Measurements from ENCODE around the gene PCBP3. TPM values are rescaled to one million over a fixed set of nuclear protein-coding genes. Genes with fewer than 3 reads are reported as not detected.

The PCBP3 gene
- total and polyA plus RNA-seq, 4 donors: 14.3 to 30.0 (median 22.5) TPM

DNA sequence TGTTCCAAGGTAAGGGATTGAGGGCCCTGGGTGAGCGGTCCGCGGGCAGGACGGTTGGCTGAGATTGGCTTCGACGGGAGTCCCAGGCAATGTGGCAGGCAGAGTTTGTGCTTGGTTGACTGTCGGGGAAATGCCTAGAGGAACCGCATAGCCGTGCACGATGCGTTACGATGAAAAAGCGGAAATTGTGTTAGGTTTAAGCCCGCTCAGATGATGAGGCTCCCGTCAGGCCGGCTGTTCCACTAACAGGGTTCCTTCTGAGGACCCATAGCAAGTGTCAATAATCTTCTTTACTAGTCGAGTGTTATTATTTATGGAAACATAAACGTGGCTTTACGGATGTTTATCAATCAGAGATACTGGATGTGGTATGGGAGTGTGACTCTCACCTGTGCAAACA lies 220.2 kb downstream of the PCBP3 start:
- no peaks in the 10 kb centered on the region for H3K9me3 ChIP-seq (ENCODE audit: control insufficient read depth, insufficient read depth, low read length)
- no peak for DNase-seq (ENCODE audit: low read depth in 4 of 6, low spot score in 6 of 6)
- WGBS (ENCODE audit: insufficient coverage): 87% methylated on average over 18 of the region's 19 CpGs
- peaks cover 24% of the 10 kb centered on the region for H3K36me3 ChIP-seq (ENCODE audit: control insufficient read depth, insufficient read depth, low read length)
- H3K27ac ChIP-seq (ENCODE audit: low read depth, low read length): no peak overlapping the region
- H3K4me3 ChIP-seq (ENCODE audit: low read depth, low read length): no peak overlapping the region
- H3K4me1 ChIP-seq (ENCODE audit: control insufficient read depth, insufficient read depth, low read length): peaks cover 6% of the 10 kb centered on the region
- H3K27me3 ChIP-seq (ENCODE audit: control insufficient read depth, insufficient read depth, low read length): no peaks in the 10 kb centered on the region

DNA sequence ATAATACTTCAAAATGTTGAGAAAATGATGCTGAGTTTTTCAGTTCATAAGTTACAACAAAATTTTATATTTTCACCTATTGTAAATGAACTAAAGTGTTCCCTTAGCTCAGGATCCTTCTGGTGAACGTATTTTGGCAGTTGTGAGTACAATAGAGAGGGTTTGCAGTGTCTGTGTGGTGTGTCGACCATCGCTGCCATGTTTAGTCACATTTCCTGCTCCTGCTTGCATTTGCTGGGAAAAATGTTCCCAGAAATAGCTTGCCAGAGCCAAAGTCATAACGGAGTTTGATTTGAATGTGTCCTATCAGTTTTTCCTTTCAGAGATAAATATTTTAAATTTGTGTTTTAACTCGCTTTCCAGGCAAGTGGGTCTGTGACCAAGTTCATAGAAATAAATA lies 220.9 kb downstream of the PCBP3 start:
- no peak for DNase-seq (ENCODE audit: low read depth in 4 of 6, low spot score in 6 of 6)
- Histone ChIP-seq H3K27ac (ENCODE audit: low read depth, low read length) (no peak overlapping the region), H3K4me3 (ENCODE audit: low read depth, low read length) (no peak overlapping the region), H3K36me3 (ENCODE audit: control insufficient read depth, insufficient read depth, low read length) (peaks cover 22% of the 10 kb centered on the region), H3K9me3 (ENCODE audit: control insufficient read depth, insufficient read depth, low read length) (no peaks in the 10 kb centered on the region), H3K4me1 (ENCODE audit: control insufficient read depth, insufficient read depth, low read length) (peaks cover under 1% of the 10 kb centered on the region), H3K27me3 (ENCODE audit: control insufficient read depth, insufficient read depth, low read length) (no peaks in the 10 kb centered on the region)
- WGBS (ENCODE audit: insufficient coverage): 71% methylated on average over 3 of the region's 5 CpGs

DNA sequence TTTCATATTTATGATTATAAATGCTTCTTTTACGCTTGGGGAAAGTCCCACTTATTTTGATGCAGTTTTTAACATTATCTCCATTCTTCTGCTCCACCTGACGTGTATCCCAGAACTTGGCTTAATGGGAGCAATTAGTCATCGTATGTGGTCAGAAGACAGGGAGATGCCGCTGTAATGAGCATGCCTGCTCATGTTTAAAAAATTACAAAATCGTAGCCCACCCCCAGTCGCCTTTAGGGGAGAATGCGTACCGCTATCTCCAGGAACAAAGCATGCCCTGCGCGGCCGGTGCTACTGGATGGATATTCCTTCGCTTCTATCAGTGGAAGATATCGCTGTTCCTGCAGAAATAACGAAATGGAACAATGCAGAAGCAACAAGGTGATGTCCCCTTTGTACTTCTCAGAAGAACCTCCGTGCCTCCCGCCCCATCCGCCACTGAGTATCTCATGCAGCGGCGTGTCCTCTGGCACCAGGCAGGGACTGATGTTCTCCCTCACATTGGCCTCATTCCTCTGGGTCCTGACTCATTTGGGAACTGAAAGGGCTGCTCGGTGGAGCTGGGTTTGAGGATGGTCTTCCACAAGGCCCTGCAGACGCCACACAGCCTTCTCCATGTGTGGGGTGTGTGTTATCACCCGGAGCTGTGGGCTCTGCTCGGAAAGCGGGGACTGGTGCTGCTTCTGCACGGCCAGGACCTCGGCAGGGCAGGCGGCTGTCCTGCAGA lies 221.7 kb downstream of the PCBP3 start:
- Histone ChIP-seq H3K4me3 (ENCODE audit: low read depth, low read length) (no peak overlapping the region), H3K36me3 (ENCODE audit: control insufficient read depth, insufficient read depth, low read length) (peaks cover 18% of the 10 kb centered on the region), H3K27ac (ENCODE audit: low read depth, low read length) (no peak overlapping the region), H3K27me3 (ENCODE audit: control insufficient read depth, insufficient read depth, low read length) (no peaks in the 10 kb centered on the region), H3K9me3 (ENCODE audit: control insufficient read depth, insufficient read depth, low read length) (no peaks in the 10 kb centered on the region), H3K4me1 (ENCODE audit: control insufficient read depth, insufficient read depth, low read length) (no peaks in the 10 kb centered on the region)
- no peak for DNase-seq (ENCODE audit: low read depth in 4 of 6, low spot score in 6 of 6)
- WGBS (ENCODE audit: insufficient coverage): 86% methylated on average over 23 of the region's 27 CpGs

DNA sequence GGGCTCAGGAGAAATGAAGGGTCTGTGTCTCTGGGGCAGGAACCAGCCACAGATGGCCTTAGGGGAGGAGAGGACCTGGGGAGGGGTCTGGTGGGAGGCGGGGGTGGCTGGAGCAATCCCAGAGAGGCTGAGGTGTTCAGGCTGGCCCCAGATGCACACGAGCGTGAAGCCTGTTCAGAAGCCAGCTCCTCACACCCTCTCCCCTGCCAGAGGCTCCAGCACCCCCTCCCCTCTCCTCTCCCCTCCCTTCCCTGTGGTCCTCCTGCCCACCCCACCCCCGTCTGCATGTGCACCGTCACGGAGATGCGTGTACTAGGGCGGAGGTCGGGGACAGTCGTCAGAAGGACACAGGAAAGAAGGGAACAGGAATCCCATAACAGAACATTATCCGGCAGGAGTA lies 223.0 kb downstream of the PCBP3 start:
- H3K4me1 ChIP-seq (ENCODE audit: control insufficient read depth, insufficient read depth, low read length): no peaks in the 10 kb centered on the region
- no peaks in the 10 kb centered on the region for H3K9me3 ChIP-seq (ENCODE audit: control insufficient read depth, insufficient read depth, low read length)
- H3K27ac ChIP-seq (ENCODE audit: low read depth, low read length): no peak overlapping the region
- no peak overlapping the region for H3K4me3 ChIP-seq (ENCODE audit: low read depth, low read length)
- H3K27me3 ChIP-seq (ENCODE audit: control insufficient read depth, insufficient read depth, low read length): no peaks in the 10 kb centered on the region
- peaks cover 13% of the 10 kb centered on the region for H3K36me3 ChIP-seq (ENCODE audit: control insufficient read depth, insufficient read depth, low read length)
- DNase-seq (ENCODE audit: low read depth in 4 of 6, low spot score in 6 of 6): no peak
- 60% methylated on average over 8 of the region's 11 CpGs for WGBS (ENCODE audit: insufficient coverage)

DNA sequence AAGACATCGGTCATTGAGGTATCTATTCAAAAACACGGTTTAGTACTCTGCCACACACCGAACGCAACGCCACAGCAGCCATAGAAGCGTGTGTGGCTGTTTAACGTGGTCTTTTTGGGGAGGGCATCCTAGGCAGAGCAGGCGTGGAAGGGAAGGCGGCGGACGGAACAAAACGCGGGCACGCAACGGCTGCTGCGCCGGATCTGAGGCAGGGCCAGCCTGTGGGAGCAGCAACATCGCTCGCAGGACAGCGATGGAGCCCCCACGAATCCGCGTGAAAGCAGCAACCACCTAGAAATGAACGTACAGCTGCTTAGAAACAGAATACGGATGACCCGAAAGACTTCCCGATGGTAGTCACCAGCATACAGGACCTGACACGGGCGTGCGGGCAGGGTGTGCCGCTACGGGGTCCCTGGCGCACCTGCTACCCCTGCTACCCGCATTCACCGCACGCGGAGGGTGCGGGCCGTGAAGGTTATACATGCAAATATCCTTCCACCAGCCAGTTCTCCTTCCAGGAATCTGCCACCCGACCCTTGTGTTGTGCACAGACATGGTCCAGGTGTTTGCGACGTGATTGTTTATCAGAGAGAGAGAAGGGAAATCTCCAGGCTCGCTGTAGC lies 223.6 kb downstream of the PCBP3 start:
- Histone ChIP-seq H3K4me1 (ENCODE audit: control insufficient read depth, insufficient read depth, low read length) (no peaks in the 10 kb centered on the region), H3K4me3 (ENCODE audit: low read depth, low read length) (no peak overlapping the region), H3K9me3 (ENCODE audit: control insufficient read depth, insufficient read depth, low read length) (no peaks in the 10 kb centered on the region), H3K27me3 (ENCODE audit: control insufficient read depth, insufficient read depth, low read length) (no peaks in the 10 kb centered on the region), H3K27ac (ENCODE audit: low read depth, low read length) (no peak overlapping the region), H3K36me3 (ENCODE audit: control insufficient read depth, insufficient read depth, low read length) (peaks cover 13% of the 10 kb centered on the region)
- DNase-seq (ENCODE audit: low read depth in 4 of 6, low spot score in 6 of 6): no peak
- WGBS (ENCODE audit: insufficient coverage): 93% methylated on average over 38 of the region's 43 CpGs

DNA sequence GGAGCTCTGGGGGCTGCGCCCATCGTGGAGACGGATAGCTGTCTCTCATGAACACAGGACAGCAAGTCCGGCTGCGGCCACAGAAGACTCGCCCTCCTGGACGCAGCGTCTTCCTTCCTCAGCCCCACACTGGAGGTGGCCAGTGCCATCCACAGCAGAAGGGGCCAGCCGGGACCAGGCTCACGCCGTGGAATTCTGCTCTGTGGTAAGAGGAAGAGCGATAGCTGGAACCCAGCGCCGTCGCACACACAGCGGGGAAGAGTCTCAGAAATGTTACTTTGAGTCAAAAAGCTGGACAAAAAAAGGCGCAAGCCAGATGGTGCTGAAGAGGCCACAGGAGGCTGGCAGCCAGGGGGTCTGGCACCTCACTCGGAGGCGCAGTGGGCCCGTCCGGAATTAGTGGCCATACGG lies 224.2 kb downstream of the PCBP3 start:
- 91% methylated on average over 20 of the region's 22 CpGs for WGBS (ENCODE audit: insufficient coverage)
- H3K9me3 ChIP-seq (ENCODE audit: control insufficient read depth, insufficient read depth, low read length): no peaks in the 10 kb centered on the region
- H3K27me3 ChIP-seq (ENCODE audit: control insufficient read depth, insufficient read depth, low read length): no peaks in the 10 kb centered on the region
- no peak overlapping the region for H3K4me3 ChIP-seq (ENCODE audit: low read depth, low read length)
- peaks cover 13% of the 10 kb centered on the region for H3K36me3 ChIP-seq (ENCODE audit: control insufficient read depth, insufficient read depth, low read length)
- no peaks in the 10 kb centered on the region for H3K4me1 ChIP-seq (ENCODE audit: control insufficient read depth, insufficient read depth, low read length)
- H3K27ac ChIP-seq (ENCODE audit: low read depth, low read length): no peak overlapping the region
- no peak for DNase-seq (ENCODE audit: low read depth in 4 of 6, low spot score in 6 of 6)

DNA sequence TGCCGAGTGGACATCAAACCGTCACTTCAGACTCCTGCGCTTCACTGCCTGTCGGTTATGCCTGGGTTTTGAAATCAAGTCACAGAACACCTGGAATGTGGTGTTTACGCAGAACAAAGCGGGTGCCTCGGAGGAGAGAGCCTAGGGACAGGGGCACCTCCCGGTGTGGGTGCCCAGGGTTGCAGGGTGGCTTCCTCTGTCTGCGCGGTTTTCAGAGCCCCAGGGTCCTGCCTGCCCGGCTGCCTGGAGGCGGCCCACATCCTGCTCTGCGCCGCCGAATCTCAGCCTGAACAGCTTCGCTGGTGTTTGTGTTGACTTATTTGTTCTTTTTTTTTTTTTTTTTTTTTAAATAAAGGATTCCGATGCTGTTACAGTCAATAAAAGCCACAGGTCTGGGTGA lies 224.6 kb downstream of the PCBP3 start:
- Histone ChIP-seq H3K4me1 (ENCODE audit: control insufficient read depth, insufficient read depth, low read length) (no peaks in the 10 kb centered on the region), H3K4me3 (ENCODE audit: low read depth, low read length) (no peak overlapping the region), H3K27ac (ENCODE audit: low read depth, low read length) (no peak overlapping the region), H3K27me3 (ENCODE audit: control insufficient read depth, insufficient read depth, low read length) (no peaks in the 10 kb centered on the region), H3K36me3 (ENCODE audit: control insufficient read depth, insufficient read depth, low read length) (peaks cover 13% of the 10 kb centered on the region), H3K9me3 (ENCODE audit: control insufficient read depth, insufficient read depth, low read length) (no peaks in the 10 kb centered on the region)
- DNase-seq (ENCODE audit: low read depth in 4 of 6, low spot score in 6 of 6): no peak
- WGBS (ENCODE audit: insufficient coverage): 90% methylated on average over 17 of the region's 17 CpGs

DNA sequence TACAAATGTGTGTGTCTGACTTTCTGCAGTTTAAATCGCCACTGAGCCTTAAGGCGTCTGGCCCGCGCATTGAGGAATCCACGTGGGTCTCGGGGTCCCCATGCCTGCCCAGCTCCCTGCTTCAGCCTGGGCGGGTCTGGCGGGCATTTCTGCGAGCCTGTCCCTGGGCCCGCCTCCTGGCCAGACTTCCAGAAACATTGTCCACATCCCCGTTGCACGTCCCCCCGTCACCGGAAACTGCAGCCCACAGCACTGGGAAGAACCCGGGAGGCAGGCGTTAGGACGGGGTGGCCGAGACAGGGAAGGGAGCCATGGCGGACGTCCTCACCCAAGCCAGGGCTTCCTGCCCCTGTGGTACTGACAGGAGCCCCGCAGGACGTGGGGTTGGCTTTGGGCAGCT lies 225.0 kb downstream of the PCBP3 start:
- no peak overlapping the region for H3K4me3 ChIP-seq (ENCODE audit: low read depth, low read length)
- no peaks in the 10 kb centered on the region for H3K27me3 ChIP-seq (ENCODE audit: control insufficient read depth, insufficient read depth, low read length)
- DNase-seq (ENCODE audit: low read depth in 4 of 6, low spot score in 6 of 6): no peak
- H3K9me3 ChIP-seq (ENCODE audit: control insufficient read depth, insufficient read depth, low read length): no peaks in the 10 kb centered on the region
- 83% methylated on average over 20 of the region's 22 CpGs for WGBS (ENCODE audit: insufficient coverage)
- H3K36me3 ChIP-seq (ENCODE audit: control insufficient read depth, insufficient read depth, low read length): peaks cover 13% of the 10 kb centered on the region
- no peak overlapping the region for H3K27ac ChIP-seq (ENCODE audit: low read depth, low read length)
- no peaks in the 10 kb centered on the region for H3K4me1 ChIP-seq (ENCODE audit: control insufficient read depth, insufficient read depth, low read length)

DNA sequence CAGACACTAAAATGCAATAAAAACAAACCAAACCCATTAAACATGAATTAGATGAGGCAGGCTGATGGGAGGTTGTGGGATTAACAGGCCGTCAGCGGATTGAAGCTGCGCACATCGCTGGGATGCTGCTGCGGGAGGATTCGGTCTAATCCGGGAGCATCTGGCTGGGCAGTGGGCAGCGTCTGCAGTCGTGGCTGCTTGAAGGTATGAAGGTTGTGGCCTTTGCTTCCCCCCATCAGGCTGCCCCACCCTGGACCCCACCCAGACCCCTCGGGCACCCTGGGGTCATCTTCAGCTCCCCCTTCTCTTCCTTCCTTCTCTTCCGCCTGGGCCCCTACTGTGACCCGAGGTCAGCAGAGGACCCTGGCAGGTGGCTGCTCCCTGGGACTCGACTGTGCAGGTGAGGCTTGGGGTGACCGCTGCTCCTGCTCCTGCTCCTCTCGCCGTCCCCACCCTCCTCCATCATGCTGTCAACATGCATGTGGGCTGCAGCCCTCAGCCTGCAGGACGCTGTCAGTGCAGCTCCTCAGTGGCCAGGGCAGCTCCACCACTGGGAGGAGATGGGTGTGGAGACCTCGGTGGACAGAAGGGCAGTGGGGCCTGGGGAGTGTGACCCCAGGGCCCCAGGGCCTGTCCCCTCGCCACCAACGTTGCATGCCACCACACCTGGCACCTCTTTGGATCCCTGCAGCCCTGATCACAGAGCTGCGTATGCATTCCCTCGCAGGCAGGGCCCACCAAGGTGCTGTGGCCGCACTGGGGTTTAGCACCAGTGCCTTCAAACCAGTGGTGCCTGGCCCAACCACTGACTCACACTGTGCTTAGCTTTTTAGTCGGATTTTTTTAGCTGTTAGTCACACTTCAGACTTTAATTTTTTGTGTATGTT lies 225.8 kb downstream of the PCBP3 start:
- no peaks in the 10 kb centered on the region for H3K9me3 ChIP-seq (ENCODE audit: control insufficient read depth, insufficient read depth, low read length)
- H3K4me1 ChIP-seq (ENCODE audit: control insufficient read depth, insufficient read depth, low read length): no peaks in the 10 kb centered on the region
- DNase-seq (ENCODE audit: low read depth in 4 of 6, low spot score in 6 of 6): no peak
- no peak overlapping the region for H3K27ac ChIP-seq (ENCODE audit: low read depth, low read length)
- no peaks in the 10 kb centered on the region for H3K27me3 ChIP-seq (ENCODE audit: control insufficient read depth, insufficient read depth, low read length)
- H3K36me3 ChIP-seq (ENCODE audit: control insufficient read depth, insufficient read depth, low read length): peaks cover 13% of the 10 kb centered on the region
- no peak overlapping the region for H3K4me3 ChIP-seq (ENCODE audit: low read depth, low read length)
- whole genome bisulfite sequencing (ENCODE audit: insufficient coverage): 81% methylated on average over 16 of the region's 24 CpGs

All from spinal cord (tissue), 10 donors.